GM18505 (cell line): ENCODE measurements around the gene KCNJ4.

Experiments
- ATAC-seq: cut with Tn5 transposase; IDR thresholded peaks from one replicate; pipeline ENCODE4 v1.9.1; 2021; ENCODE audit not compliant: unreplicated experiment
- POLR2A ChIP-seq: IDR thresholded peaks from 4 replicates; pipeline ENCODE4 v1.6.1; 2011; ENCODE audit warnings: borderline replicate concordance; ENCODE audit not compliant: insufficient read depth, insufficient read length; ENCODE audit errors: extremely low read depth

The KCNJ4 gene

DNA sequence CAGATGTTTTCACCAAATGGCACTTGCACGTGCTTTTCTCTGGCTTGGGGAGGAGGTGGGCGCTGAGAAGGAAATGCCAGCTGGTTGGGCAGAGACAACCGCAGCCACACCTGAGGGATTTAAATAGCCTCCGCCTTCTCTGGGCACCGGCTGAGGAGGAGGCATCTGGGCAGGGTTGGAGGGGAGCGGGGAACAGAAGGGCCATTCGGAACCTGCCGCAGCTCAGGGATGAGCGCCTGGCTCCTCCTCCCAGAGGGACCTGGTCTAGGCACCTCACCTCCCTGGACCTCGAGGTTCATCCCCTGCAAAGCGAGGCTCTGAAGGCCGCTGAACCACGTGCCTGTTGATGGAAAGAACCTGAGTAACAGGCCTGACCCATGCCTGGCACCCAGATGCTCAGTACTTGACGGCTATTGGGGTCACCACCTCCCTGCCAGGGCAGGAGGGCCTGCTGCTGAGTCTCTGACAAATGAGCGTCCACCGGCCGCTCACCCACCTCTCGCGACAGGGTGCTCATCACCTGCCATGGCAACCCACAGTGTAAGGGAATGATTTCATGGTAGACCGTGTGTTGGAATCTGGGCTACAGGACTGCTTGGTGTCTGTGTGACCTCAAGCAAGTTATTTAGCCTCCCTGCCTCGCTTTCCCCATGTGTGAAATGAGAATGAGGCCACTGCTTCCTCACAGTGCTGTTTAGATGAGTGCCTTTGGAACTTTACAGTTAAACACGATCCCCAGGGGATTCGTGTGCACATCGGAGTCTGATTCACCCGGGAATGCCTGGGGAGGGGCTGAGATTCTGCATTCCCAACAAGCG is 10.9 kb upstream of the KCNJ4 start:
- ATAC-seq, result no peak
- TF ChIP-seq POLR2A, result no peak

DNA sequence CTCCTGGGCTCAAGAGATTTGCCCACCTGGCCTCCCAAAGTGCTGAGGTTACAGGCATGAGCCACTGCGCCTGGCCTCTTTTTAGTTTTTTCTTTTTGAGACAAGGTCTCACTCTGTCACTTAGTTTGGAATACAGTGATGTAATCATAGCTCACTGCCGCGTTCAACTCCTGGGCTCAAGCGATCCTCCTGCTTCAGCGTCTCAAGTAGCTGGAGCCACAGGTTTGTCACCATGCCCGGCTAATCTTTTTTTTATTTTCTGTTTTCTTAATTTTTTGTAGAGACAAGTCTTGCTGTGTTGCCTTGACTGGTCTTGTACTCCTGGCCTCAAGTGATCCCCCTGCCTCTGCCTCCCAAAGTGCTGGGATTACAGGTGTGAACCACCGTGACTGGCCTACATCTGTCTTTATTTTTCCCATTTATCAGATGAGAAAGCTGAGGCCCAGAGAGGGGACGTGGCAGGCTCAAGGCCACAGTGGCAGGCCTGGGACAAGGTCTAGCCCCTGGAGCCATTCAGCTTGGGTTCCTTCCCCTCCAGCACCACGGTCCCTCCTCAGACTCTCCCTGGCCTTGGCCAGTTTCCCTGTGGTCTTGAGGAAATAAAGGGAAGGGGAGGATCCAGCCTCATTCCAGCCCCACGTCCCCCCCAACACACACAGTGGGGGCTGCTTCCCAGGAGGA is 10.1 kb upstream of the KCNJ4 start:
- no peak for TF ChIP-seq POLR2A
- no peak for ATAC-seq

DNA sequence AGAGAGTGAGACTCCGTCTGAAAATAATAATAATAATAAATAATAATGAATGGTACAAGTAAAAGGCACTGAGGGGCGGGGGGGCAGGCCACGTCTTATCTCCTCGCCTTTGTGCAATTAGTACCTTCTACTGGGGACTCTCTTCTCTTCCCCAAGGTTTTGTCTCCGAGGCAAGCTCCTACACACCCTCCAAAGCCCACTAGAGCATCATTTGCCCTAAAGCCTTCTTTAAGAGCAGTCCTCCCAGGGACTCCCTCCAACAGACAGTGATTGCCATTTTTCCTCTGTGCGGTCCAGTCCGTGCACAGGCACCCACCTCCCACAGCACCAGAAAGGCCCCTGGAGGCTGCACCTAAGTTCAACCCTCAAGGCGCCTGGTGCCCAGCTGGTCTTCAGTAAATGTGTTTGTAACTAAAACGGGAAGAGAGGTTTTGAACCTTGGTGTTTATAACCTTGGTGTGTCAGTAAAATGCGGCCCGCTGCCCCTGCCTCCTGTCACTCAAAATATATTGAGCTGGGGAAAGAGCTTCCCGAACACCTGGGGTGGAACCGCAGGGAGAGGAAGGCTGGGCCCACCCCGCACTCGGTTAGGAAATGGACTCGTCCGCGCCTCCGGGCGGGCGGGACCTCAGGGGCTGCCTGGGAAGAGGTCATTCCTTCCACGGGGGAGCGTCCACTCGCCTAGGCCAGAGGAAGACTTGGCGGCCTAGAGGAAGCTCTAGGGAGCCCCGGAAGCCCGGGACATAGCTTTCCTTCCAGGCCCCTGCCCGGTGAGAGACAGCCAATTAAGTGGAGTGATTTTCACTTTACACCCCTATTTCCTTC is 8.2 kb upstream of the KCNJ4 start:
- no peak for TF ChIP-seq POLR2A
- no peak for ATAC-seq

DNA sequence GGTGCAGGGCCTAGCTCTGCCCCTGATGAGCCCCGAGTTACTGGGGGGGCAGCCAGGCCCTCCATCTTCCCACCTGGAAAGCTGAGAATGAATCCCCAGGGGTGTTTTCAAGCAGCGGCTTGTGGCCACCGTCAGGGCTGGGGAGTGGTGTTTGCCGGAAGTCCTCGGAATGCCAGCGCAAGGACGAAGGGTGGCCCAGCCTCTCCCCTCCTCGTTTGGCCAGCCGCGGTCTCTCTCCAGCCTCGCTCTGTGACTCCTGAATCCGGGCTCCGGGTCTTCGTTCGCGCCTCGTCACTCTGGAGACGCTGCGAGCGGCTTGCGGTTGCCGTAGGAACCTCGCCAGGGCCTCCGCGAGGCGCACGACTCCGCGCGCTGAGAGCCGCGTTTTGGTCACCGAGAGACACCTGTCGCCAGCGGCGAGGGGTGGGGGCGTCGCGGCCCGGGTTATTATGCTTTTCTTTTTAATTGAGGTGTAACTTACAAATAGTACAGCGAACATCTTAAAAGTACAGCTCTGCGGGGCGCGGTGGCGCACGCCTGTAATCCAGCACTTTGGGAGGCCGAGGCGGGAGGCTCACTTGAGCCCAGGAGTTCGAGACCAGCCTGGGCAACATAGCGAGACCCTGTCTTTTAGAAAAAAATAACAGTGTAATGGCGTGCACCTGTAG is 6.5 kb upstream of the KCNJ4 start:
- TF ChIP-seq POLR2A, result no peak
- no peak for ATAC-seq

DNA sequence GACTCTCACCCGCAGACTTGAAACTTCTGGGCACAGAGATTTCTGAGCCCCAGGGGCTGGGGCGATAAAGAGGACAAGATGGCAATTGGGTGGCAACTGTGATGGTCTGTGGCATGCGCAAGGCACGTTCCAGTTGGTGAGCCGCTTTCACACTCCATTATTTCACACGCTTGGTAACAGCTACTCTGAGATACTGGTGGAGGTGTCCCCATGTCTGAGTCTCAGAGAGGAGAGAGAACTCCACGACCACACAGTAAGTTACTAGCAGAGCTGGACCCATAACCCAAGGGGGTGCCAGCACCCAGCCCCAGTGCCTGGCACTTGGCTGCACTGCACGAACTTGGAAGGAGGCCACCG is 6.0 kb upstream of the KCNJ4 start:
- TF ChIP-seq POLR2A, result no peak
- ATAC-seq, result no peak

DNA sequence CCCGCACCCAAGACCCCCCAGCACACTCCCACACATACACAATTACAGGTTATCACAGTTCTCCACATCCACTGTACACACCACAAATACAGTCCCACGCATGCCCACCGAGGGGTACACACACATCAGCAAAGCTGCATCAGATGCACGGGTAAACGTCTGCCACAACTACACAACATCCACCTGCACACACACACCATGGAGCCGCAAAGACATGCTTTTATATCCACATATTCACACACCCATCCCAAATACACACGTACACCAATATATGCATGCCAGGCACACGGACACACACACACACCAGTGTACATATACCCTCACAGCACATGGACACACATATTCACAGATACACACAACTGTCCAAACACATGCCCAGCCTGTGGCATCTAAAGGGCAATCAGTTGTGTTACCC is 5.4 kb upstream of the KCNJ4 start:
- TF ChIP-seq POLR2A, result no peak
- ATAC-seq, result no peak

DNA sequence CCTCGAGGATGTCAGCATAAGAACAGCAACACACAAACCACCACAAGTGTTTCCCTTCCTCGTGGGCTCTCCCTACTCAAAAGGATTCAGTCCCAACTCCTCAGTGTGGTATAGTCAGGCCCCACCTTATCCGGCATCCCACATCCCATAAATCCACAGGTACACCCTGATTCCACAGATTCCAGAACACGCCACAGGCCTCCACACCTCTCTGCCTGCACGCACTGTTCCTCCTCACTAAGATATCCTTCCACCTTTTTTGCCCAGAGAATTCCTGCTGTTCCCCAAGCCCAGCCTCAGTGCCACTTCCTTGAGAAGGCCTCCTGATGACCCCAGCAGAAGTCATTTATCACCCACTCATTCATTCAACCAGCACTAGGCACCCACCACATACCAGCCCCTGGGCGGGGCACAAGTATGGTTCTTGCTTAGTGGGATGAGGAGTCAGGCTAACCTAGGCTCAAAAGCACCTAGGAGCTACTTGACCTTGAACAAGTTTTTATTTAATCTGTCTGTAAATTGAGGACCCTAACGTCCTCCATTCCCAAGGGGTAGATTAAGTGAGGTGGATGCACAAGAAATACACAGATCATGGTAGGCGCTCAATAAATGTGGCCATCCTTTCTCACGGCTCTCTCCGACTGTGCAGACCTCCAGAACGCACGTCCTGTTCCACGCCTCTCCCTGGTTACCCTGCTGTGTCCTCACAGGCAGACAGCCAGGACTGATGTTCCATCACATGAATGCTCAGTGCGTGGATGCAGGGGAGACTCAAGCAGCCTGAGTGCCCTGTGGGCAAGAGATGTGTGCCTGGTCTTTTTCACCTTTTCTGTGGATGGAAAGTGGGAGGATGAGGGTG is 2.1 kb upstream of the KCNJ4 start:
- no peak for TF ChIP-seq POLR2A
- ATAC-seq, result no peak

DNA sequence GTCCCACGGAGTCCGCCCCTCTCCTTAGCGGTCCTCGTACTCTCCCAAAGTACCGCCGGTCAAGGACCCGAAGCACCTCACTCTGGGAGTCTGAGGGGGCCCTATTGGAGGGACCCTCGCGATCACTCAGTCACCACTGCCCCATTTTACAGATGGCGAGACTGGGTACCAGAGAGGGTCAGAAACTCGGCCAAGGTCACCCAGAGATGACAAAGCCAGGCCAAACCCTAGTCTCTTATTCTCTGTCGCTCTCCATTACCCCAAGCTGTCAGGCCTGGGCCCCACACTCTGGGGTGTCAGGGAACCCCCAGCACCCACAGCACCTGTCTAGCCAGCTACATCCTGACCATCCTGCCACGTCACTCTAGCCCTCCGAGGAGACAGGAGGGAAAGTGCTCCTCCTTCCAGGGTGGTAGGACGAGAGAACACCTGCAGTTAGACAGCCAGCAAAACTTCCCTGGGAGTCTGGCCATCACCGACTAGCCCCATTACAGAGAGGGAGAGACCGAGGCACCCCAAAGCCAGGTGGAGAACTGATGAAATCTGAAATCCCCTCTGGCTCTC is 1.4 kb upstream of the KCNJ4 start:
- no peak for ATAC-seq
- TF ChIP-seq POLR2A, result no peak

DNA sequence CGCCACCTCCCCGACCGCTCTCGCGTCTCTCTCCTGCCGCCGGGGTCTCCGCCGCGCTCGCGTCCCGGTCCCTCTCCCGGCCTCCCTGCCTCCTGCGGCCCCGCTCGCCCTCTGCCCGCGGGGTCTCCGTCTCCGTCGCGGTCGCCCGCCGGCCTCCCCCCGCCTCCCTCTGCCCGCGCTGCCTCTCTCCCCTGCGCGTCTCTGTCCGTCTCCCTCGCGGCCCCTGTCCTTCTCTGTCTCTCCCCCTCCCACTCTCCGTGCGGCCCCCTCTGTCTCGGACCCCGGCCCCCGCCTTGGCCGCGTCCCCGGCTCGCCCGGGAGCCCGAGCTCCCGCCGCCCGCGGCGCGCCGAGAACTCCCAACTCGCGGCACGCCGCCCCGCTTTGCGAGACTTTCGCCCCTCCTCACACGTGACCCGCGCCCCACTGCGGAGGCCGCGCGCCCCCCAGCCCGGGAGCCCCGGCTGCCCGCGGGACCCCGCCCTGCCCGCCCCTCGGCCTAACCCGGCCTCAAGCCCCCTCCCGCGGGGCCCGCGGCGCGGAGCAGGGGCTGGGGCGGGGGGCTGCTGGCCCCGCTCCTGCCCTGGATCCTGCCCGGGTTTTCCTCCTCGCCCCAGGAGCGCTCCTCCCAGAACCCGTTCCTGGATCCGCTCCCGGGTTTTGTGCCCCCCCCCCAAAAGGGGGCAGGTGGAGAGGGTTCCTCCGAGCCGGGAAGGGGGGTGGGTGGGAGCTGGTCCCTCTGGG is 702 bp upstream of the KCNJ4 start:
- ATAC-seq, result no peak
- no peak for TF ChIP-seq POLR2A

DNA sequence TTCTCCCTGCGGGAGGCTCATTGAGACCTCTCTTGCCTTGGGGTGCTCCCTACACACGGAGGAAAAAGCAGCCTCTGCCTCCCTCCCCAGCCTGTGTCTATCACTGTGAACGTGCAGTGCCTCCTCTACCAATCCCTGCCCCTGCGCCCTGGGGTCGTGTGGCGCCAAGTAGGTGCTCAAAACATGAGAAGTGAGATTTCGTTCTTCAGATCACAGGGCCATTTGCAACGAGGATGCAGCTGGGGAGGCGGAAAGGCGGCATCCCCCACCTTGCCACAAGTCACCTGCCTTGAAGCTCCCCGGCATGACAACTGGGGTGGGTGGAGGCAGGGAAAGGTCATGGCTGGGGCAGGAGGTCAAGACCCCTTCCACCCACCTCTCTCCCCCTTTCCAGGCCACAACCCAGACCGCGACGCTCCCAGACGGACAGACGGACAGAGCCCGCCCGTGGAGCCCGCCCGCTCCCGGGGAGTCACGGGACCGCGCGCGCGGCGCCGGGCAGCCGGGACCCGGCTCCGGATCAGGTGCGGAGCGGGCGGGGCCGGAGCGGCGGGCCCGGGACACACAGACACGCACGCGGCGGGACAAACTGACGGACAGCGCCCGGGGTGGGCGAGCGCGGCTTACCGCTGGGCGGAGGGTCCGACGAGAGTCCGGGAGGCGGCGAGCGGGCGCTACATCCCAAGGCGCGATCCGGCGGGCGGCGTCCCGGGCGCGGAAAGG is 485 bp downstream of the KCNJ4 start:
- no peak for ATAC-seq
- TF ChIP-seq POLR2A, result no peak

DNA sequence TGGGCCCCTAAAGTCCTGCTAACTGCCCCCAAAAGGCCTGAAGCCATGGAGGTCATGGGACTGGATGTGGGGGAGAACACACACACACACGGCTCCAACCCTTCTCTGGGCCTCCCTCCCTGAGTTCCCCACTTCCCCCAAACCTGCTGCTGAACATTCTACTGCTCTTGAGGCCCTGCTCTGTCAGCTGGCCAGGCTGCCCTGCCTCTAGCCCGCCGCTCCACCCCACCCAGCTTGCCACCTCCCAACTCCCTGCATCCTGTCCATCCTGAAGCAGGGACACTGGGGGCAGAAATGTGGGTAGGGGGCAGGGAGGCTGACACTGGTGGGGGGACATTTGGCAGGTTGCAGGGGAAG is 1.0 kb downstream of the KCNJ4 start:
- ATAC-seq, result no peak

DNA sequence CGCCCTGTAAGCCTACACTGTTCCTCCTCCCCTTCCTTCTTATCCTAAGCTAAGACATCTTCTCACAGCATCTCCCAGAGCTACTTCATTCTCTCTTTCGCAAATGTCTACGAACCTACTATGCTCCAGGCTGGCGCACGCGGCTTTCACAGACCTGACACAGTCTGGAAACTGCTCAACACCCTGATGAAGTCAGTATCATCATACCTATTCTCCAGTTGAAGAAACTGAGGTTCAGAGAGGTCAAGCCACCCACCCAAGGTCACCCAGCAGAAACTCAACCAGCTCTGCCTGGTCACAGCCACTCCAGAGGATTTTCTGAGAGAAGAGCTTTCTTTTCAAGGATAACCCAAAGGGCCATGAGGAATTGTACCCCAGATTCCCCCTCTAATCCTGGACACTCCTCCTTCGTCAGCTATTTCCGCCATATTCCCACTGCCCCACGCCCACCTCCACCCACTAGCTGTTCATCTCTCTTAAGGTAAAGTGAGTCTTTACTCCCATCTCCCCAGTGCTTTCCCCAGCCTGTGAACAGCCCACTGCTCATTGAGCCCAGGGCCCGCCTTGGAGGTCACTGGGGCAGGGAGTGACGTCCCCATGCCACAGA is 1.8 kb downstream of the KCNJ4 start:
- TF ChIP-seq POLR2A, result no peak
- ATAC-seq, result no peak

More for the DNA sequence above, 1.0 kb downstream of the KCNJ4 start:
- no peak for TF ChIP-seq POLR2A
